Stomach (tissue), 4 donors: ENCODE results near the gene PRMT7.

ENCODE experiments used
- CTCF ChIP-seq, 7 experiments: fragments of 450-650 bp in 4 of 7; fragments of 200-600 bp in 3 of 7; sonication (generic) in 3 of 7; IDR thresholded peaks; one replicate each; pipeline ENCODE4 v1.5.1; 2016 to 2019; ENCODE audit warnings: antibody characterized with exemption in 7 of 7, control low read depth in 2 of 7, mild to moderate bottlenecking in 1 of 7
- EP300 ChIP-seq: sonication (generic); formaldehyde crosslinking; IDR thresholded peaks from one replicate; pipeline ENCODE4 v1.6.1; 2017; ENCODE audit warnings: antibody characterized with exemption
- POLR2A ChIP-seq, 4 donors: fragments of 450-650 bp; IDR thresholded peaks; one replicate each; pipeline ENCODE4 v1.6.1; 2016; ENCODE audit warnings: antibody characterized with exemption in 4 of 4, control low read depth in 2 of 4, mild to moderate bottlenecking in 1 of 4, moderate library complexity in 1 of 4

GRCh38 chr16:68264128-68265077 is 46.4 kb upstream of the PRMT7 start, which contains the start of gene SLC7A6:
- peak in 4 of 7 experiments; percentile 39 to 66 (median 51) for TF ChIP-seq CTCF (IDR thresholded peaks at IDR 0.05)
- no peak for TF ChIP-seq POLR2A (IDR thresholded peaks at IDR 0.05)
- TF ChIP-seq EP300, result no peak
